Mesenchymal stem cell (in vitro differentiated cells and primary cell): ENCODE measurements around the gene OPN5.

Source experiments
- DNase-seq: peaks from one replicate; pipeline ENCODE4 v3.0.0-alpha.2; 2013
- H2AFZ ChIP-seq: one replicate; pipeline ENCODE4 v1.6.1; 2013; ENCODE audit warnings: low read depth, mild to moderate bottlenecking, control low read depth, inconsistent platforms, low read length, moderate library complexity
- H2AK5ac ChIP-seq: 2 replicates; pipeline ENCODE4 v1.6.1; 2013; ENCODE audit warnings: low read length, moderate library complexity, mild to moderate bottlenecking, inconsistent platforms; ENCODE audit not compliant: severe bottlenecking
- H2BK120ac ChIP-seq: one replicate; pipeline ENCODE4 v1.6.1; 2013; ENCODE audit warnings: low read depth, mild to moderate bottlenecking, inconsistent platforms, low read length, moderate library complexity
- H2BK12ac ChIP-seq, 2 experiments: one replicate each; pipeline ENCODE4 v1.6.1; 2013; ENCODE audit warnings: inconsistent platforms in 2 of 2, low read length in 2 of 2, mild to moderate bottlenecking in 2 of 2, moderate library complexity in 2 of 2, control low read depth in 1 of 2
- H2BK15ac ChIP-seq: one replicate; pipeline ENCODE4 v1.6.1; 2013; ENCODE audit warnings: mild to moderate bottlenecking, low read depth, inconsistent platforms; ENCODE audit not compliant: poor library complexity, severe bottlenecking
- H2BK5ac ChIP-seq: 2 replicates; pipeline ENCODE4 v1.6.1; 2013; ENCODE audit warnings: low read depth, mild to moderate bottlenecking, low read length, control low read depth, inconsistent platforms; ENCODE audit not compliant: poor library complexity, severe bottlenecking
- H3K14ac ChIP-seq, 2 experiments: one replicate each; pipeline ENCODE4 v1.6.1; 2013; ENCODE audit warnings: inconsistent platforms in 2 of 2, low read length in 2 of 2, control low read depth in 1 of 2, mild to moderate bottlenecking in 1 of 2, moderate library complexity in 1 of 2
- H3K18ac ChIP-seq, 2 experiments: one replicate each; pipeline ENCODE4 v1.6.1; 2013; ENCODE audit warnings: inconsistent platforms in 2 of 2, low read length in 2 of 2, control low read depth in 1 of 2, low read depth in 1 of 2, mild to moderate bottlenecking in 1 of 2
- H3K23ac ChIP-seq, 2 experiments: one replicate each; pipeline ENCODE4 v1.6.1; 2013; ENCODE audit warnings: inconsistent platforms in 2 of 2, low read length in 2 of 2, mild to moderate bottlenecking in 2 of 2, moderate library complexity in 2 of 2, control low read depth in 1 of 2
- H3K27ac ChIP-seq: 2 replicates; pipeline ENCODE4 v1.5.1; 2013; ENCODE audit warnings: mild to moderate bottlenecking, moderate library complexity, low read length, control low read depth, inconsistent platforms; ENCODE audit not compliant: poor library complexity, severe bottlenecking
- H3K27me3 ChIP-seq, 2 experiments: 2 replicates each; pipeline versions ENCODE4 v1.6.1 to v1.7.0; 2013; ENCODE audit warnings: low read length in 2 of 2, mild to moderate bottlenecking in 2 of 2, moderate library complexity in 2 of 2, control low read depth in 1 of 2, inconsistent platforms in 1 of 2; ENCODE audit not compliant: control insufficient read depth in 1 of 2, insufficient read depth in 1 of 2
- H3K36me3 ChIP-seq, 2 experiments: 2 replicates each; pipeline versions ENCODE4 v1.6.1 to v1.7.0; 2013; ENCODE audit warnings: low read length in 2 of 2, control low read depth in 1 of 2, inconsistent platforms in 1 of 2, low read depth in 1 of 2, mild to moderate bottlenecking in 1 of 2; ENCODE audit not compliant: insufficient read depth in 2 of 2, control insufficient read depth in 1 of 2
- H3K4ac ChIP-seq, 2 experiments: one replicate each; pipeline ENCODE4 v1.6.1; 2013; ENCODE audit warnings: inconsistent platforms in 2 of 2, low read length in 2 of 2, mild to moderate bottlenecking in 2 of 2, moderate library complexity in 2 of 2, control low read depth in 1 of 2, low read depth in 1 of 2
- H3K4me1 ChIP-seq: 2 replicates; pipeline ENCODE4 v1.6.1; 2013; ENCODE audit warnings: low read depth, low read length, control low read depth; ENCODE audit not compliant: control insufficient read depth, insufficient read depth
- H3K4me2 ChIP-seq: 2 replicates; pipeline ENCODE4 v1.6.1; 2013; ENCODE audit warnings: low read length, mild to moderate bottlenecking, inconsistent platforms; ENCODE audit not compliant: poor library complexity, severe bottlenecking
- H3K4me3 ChIP-seq, 2 experiments: 2 replicates each; pipeline versions ENCODE4 v1.5.1 to v1.7.0; 2013; ENCODE audit warnings: low read length in 2 of 2, mild to moderate bottlenecking in 2 of 2, control low read depth in 1 of 2, low read depth in 1 of 2; ENCODE audit not compliant: insufficient read depth in 1 of 2
- H3K79me1 ChIP-seq: replicated peaks from 2 replicates; pipeline ENCODE4 v1.6.1; 2013; ENCODE audit warnings: mild to moderate bottlenecking, control low read depth, low read length, inconsistent platforms; ENCODE audit not compliant: poor library complexity, severe bottlenecking
- H3K9ac ChIP-seq: 2 replicates; pipeline ENCODE4 v1.7.0; 2013; ENCODE audit warnings: mild to moderate bottlenecking, low read length, moderate library complexity
- H3K9me3 ChIP-seq: 2 replicates; pipeline ENCODE4 v1.7.0; 2013; ENCODE audit warnings: mild to moderate bottlenecking, low read length; ENCODE audit not compliant: control insufficient read depth
- H4K8ac ChIP-seq: one replicate; pipeline ENCODE4 v1.6.1; 2013; ENCODE audit warnings: inconsistent platforms, mild to moderate bottlenecking, low read length, moderate library complexity
- H4K91ac ChIP-seq: one replicate; pipeline ENCODE4 v1.6.1; 2013; ENCODE audit warnings: mild to moderate bottlenecking, low read length, inconsistent platforms
- WGBS: methylation state at CpG from one replicate; pipeline ENCODE4 v1.1.7; 2013; ENCODE audit warnings: mixed read lengths; 5-methylcytosine and 5-hydroxymethylcytosine counted together

Gene OPN5

GRCh38 chr6:47846752-47847151, 64.9 kb downstream of the OPN5 start:
- H4K91ac ChIP-seq, result no peak overlapping the region
- H3K36me3 ChIP-seq, result no peaks in the 10 kb centered on the region
- H3K4ac ChIP-seq, result no peak overlapping the region
- no peak overlapping the region for H2BK12ac ChIP-seq
- no peak overlapping the region for H3K27ac ChIP-seq
- H4K8ac ChIP-seq, result no peak overlapping the region
- H3K23ac ChIP-seq, result no peak overlapping the region
- no peak overlapping the region for H2AFZ ChIP-seq
- H3K27me3 ChIP-seq, result peaks cover 4 to 14% of the 10 kb centered on the region in 2 experiments
- H2AK5ac ChIP-seq, result no peak overlapping the region
- no peak overlapping the region for H3K14ac ChIP-seq
- no CpG with 5 or more reads among the region's 1 CpG for WGBS
- H3K9ac ChIP-seq, result no peak overlapping the region
- H2BK15ac ChIP-seq, result no peak overlapping the region
- no peak overlapping the region for H3K18ac ChIP-seq
- H3K4me2 ChIP-seq, result no peak overlapping the region
- H3K9me3 ChIP-seq, result peaks cover 11% of the 10 kb centered on the region
- H3K4me1 ChIP-seq, result no peaks in the 10 kb centered on the region
- H2BK5ac ChIP-seq, result no peak overlapping the region
- DNase-seq, result no peak
- H2BK120ac ChIP-seq, result no peak overlapping the region
- H3K4me3 ChIP-seq, result no peak overlapping the region
- no peaks in the 10 kb centered on the region for H3K79me1 ChIP-seq

GRCh38 chr6:47851091-47851490, 69.3 kb downstream of the OPN5 start:
- Histone ChIP-seq H2BK12ac (no peak overlapping the region), H3K9me3 (no peaks in the 10 kb centered on the region), H3K27ac (no peak overlapping the region), H3K4me3 (no peak overlapping the region), H3K18ac (no peak overlapping the region), H2BK5ac (no peak overlapping the region), H4K91ac (no peak overlapping the region), H3K4ac (no peak overlapping the region), H4K8ac (no peak overlapping the region), H3K23ac (no peak overlapping the region), H2BK15ac (no peak overlapping the region), H2BK120ac (no peak overlapping the region), H2AK5ac (no peak overlapping the region), H3K4me2 (no peak overlapping the region), H3K36me3 (no peaks in the 10 kb centered on the region), H3K14ac (no peak overlapping the region), H3K4me1 (no peaks in the 10 kb centered on the region), H3K27me3 (peaks cover 4 to 8% of the 10 kb centered on the region in 2 experiments), H2AFZ (no peak overlapping the region), H3K9ac (no peak overlapping the region), H3K79me1 (no peaks in the 10 kb centered on the region)
- no peak for DNase-seq
- 56% methylated on average over 1 of the region's 1 CpG for WGBS

GRCh38 chr6:47852727-47853126, 70.9 kb downstream of the OPN5 start:
- H4K8ac ChIP-seq, result no peak overlapping the region
- 79% methylated on average over 6 of the region's 6 CpGs for WGBS
- no peak overlapping the region for H4K91ac ChIP-seq

GRCh38 chr6:47853766-47854165, 71.9 kb downstream of the OPN5 start:
- Histone ChIP-seq H3K79me1 (no peaks in the 10 kb centered on the region), H3K36me3 (no peaks in the 10 kb centered on the region), H4K91ac (no peak overlapping the region), H4K8ac (no peak overlapping the region), H2BK5ac (no peak overlapping the region), H3K27ac (no peak overlapping the region), H2AK5ac (no peak overlapping the region), H3K14ac (no peak overlapping the region), H3K4me2 (no peak overlapping the region), H3K4me1 (no peaks in the 10 kb centered on the region), H2BK15ac (no peak overlapping the region), H3K9ac (no peak overlapping the region), H3K9me3 (no peaks in the 10 kb centered on the region), H3K18ac (no peak overlapping the region), H2BK12ac (no peak overlapping the region), H3K4ac (no peak overlapping the region), H2BK120ac (no peak overlapping the region), H2AFZ (no peak overlapping the region), H3K27me3 (peaks cover 0 to 4% of the 10 kb centered on the region in 2 experiments), H3K4me3 (no peak overlapping the region), H3K23ac (no peak overlapping the region)
- WGBS, result 92% methylated on average over 3 of the region's 3 CpGs
- no peak for DNase-seq

More at GRCh38 chr6:47852727-47853126, 70.9 kb downstream of the OPN5 start:
- Histone ChIP-seq H3K4me3 (no peak overlapping the region), H3K9me3 (no peaks in the 10 kb centered on the region), H3K27me3 (peaks cover 1 to 4% of the 10 kb centered on the region in 2 experiments), H3K4ac (no peak overlapping the region), H3K79me1 (no peaks in the 10 kb centered on the region), H3K9ac (no peak overlapping the region), H2BK120ac (no peak overlapping the region), H3K4me1 (no peaks in the 10 kb centered on the region), H3K23ac (no peak overlapping the region), H2BK15ac (no peak overlapping the region), H3K18ac (no peak overlapping the region), H2BK12ac (no peak overlapping the region), H3K27ac (no peak overlapping the region), H3K36me3 (no peaks in the 10 kb centered on the region), H2AK5ac (no peak overlapping the region), H2AFZ (no peak overlapping the region), H2BK5ac (no peak overlapping the region), H3K4me2 (no peak overlapping the region), H3K14ac (no peak overlapping the region)
- no peak for DNase-seq
